ENCODE measurements around the gene SLC29A3.

SLC29A3 gene

GRCh38 chr10:71273506-71273905, 45.6 kb upstream of the SLC29A3 start:
- no peak for DNase-seq (ENCODE audit: extremely low read depth, low read depth)
- TF ChIP-seq CTCF (IDR thresholded peaks at IDR 0.05; ENCODE audit: low read depth, low read length): no peak

- DNase-seq (ENCODE audit: extremely low read depth, low read depth): no peak
- no peak for TF ChIP-seq CTCF (IDR thresholded peaks at IDR 0.05; ENCODE audit: low read depth, low read length)
Observed at GRCh38 chr10:71274901-71275796, 43.9 kb upstream of the SLC29A3 start.

GRCh38 chr10:71276873-71277272, 42.2 kb upstream of the SLC29A3 start:
- TF ChIP-seq CTCF (IDR thresholded peaks at IDR 0.05; ENCODE audit: low read depth, low read length): no peak
- no peak for DNase-seq (ENCODE audit: extremely low read depth, low read depth)

GRCh38 chr10:71277914-71278665, 41.0 kb upstream of the SLC29A3 start:
- DNase-seq (ENCODE audit: extremely low read depth, low read depth): no peak
- TF ChIP-seq CTCF (IDR thresholded peaks at IDR 0.05; ENCODE audit: low read depth, low read length): no peak

GRCh38 chr10:71278691-71279588, 40.1 kb upstream of the SLC29A3 start:
- no peak for DNase-seq (ENCODE audit: extremely low read depth, low read depth)
- no peak for TF ChIP-seq CTCF (IDR thresholded peaks at IDR 0.05; ENCODE audit: low read depth, low read length)

GRCh38 chr10:71279590-71280170, 39.4 kb upstream of the SLC29A3 start:
- no peak for TF ChIP-seq CTCF (IDR thresholded peaks at IDR 0.05; ENCODE audit: low read depth, low read length)
- DNase-seq (ENCODE audit: extremely low read depth, low read depth): no peak

All from AG09319 (cell line).